HepG2 (cell line): ENCODE data around the gene SPAG6.

Experiments used
- CEBPB ChIP-seq: IDR thresholded peaks from 2 replicates; pipeline ENCODE4 v1.6.1; 2011; ENCODE audit warnings: low read depth, low read length, improper control_type of control experiment, borderline replicate concordance
- EP300 ChIP-seq, 3 experiments: sonication (generic) in 1 of 3; formaldehyde crosslinking in 1 of 3; IDR thresholded peaks; 2 replicates each; pipeline versions ENCODE4 v1.5.1 to v1.6.1; 2011 to 2020; ENCODE audit warnings: low read depth in 2 of 3, low read length in 2 of 3, borderline replicate concordance in 1 of 3, improper control_type of control experiment in 1 of 3, mild to moderate bottlenecking in 1 of 3, missing genetic modification reagents in 1 of 3, moderate library complexity in 1 of 3
- FOXM1 ChIP-seq: sonication (generic); formaldehyde crosslinking; IDR thresholded peaks from 2 replicates; pipeline ENCODE4 v1.5.0; 2020; ENCODE audit warnings: missing genetic modification reagents
- POLR2AphosphoS5 ChIP-seq: IDR thresholded peaks from 2 replicates; pipeline ENCODE4 v1.6.1; 2012; ENCODE audit warnings: low read depth, low read length
- TEAD2 ChIP-seq: sonication (generic); formaldehyde crosslinking; IDR thresholded peaks from 2 replicates; pipeline ENCODE4 v1.9.0; 2021; ENCODE audit warnings: missing genetic modification reagents
- ZNF33A ChIP-seq: sonication (generic); formaldehyde crosslinking; IDR thresholded peaks from 2 replicates; pipeline ENCODE4 v1.5.1; 2020; ENCODE audit warnings: missing genetic modification reagents, mild to moderate bottlenecking, moderate library complexity, borderline replicate concordance
- TF ChIP-seq, protein P1 (sequence below): fragments of 450-650 bp; IDR thresholded peaks from 2 replicates; pipeline ENCODE4 v1.6.1; 2016

DNA sequence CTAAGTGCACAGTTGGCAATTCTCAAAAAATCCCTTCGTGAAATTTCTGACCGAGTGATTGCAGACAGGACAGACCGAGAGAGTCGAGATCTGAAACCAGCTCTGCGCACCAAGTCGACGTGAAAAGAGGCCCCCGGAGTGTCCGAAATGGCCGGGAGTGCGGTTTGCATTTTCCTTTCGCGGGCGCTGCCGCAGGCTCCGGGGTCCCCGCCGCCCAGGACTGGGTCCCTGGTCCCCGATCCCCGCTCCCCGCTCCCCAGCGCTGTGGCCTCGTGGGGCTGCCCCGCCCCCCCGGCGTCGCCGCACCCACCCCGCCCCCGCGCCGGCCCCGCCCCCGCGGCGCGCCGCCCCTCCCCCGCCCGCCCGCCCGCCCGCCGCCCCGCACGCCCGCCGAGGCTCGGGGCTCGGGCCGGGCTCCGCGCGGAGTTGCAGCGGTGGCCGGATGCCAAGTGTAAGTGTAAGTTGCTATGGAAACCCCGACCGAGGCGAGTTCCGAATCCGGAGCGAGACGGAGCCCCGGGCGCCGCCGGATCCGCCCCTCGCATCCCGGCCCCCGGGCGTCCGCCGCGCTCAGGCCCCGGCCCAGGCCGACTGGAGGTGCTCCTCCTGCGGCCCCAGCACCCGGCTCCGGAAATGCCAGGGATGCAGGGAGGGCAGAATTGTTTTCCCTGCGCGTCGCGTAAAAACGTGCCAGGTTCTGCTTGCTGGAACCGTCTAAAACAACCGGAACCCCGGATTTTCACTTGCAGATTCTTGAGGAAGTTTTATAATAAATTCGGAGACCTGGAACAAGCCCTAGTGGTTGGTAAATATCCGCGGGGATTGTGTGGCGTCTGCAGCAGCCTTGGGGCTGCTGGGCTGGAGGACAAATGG lies 19.8 kb upstream of the SPAG6 start:
- TF ChIP-seq FOXM1 (CRISPR knock-in tag) (no peak), CEBPB (no peak), POLR2AphosphoS5 (no peak), ZNF33A (no peak), EP300 (IDR thresholded peaks at IDR 0.05; ENCODE audit: low read depth in 2 of 2, low read length in 2 of 2) (no peak), EP300 (CRISPR knock-in tag; IDR thresholded peaks at IDR 0.05; ENCODE audit: borderline replicate concordance) (no peak), TEAD2 (no peak)
- TF ChIP-seq, protein P1, sequence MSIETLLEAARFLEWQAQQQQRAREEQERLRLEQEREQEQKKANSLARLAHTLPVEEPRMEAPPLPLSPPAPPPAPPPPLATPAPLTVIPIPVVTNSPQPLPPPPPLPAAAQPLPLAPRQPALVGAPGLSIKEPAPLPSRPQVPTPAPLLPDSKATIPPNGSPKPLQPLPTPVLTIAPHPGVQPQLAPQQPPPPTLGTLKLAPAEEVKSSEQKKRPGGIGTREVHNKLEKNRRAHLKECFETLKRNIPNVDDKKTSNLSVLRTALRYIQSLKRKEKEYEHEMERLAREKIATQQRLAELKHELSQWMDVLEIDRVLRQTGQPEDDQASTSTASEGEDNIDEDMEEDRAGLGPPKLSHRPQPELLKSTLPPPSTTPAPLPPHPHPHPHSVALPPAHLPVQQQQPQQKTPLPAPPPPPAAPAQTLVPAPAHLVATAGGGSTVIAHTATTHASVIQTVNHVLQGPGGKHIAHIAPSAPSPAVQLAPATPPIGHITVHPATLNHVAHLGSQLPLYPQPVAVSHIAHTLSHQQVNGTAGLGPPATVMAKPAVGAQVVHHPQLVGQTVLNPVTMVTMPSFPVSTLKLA, result no peak
